GM19193 (cell line): Measurements from ENCODE around the gene MYO3A.

ENCODE experiments used
- POLR2A ChIP-seq: IDR thresholded peaks from 4 replicates; pipeline ENCODE4 v1.6.1; 2011; ENCODE audit not compliant: insufficient read depth, insufficient read length; ENCODE audit errors: extremely low read depth

Gene MYO3A

GRCh38 chr10:25933653-25934608 is at the start of gene MYO3A:
TSS of gene MYO3A (plus strand) at chr10:25934229. CDS start at chr10:25952111, 17,882 bp downstream.
- TF ChIP-seq POLR2A = no peak

- no peak for TF ChIP-seq POLR2A
Observed at GRCh38 chr10:25888627-25889026, 45.4 kb upstream of the MYO3A start.

- no peak for TF ChIP-seq POLR2A
Observed at GRCh38 chr10:25890995-25891394, 43.0 kb upstream of the MYO3A start.

GRCh38 chr10:25895856-25896255 is 38.2 kb upstream of the MYO3A start:
- TF ChIP-seq POLR2A = no peak

GRCh38 chr10:25896421-25896820 is 37.6 kb upstream of the MYO3A start:
- no peak for TF ChIP-seq POLR2A

DNA sequence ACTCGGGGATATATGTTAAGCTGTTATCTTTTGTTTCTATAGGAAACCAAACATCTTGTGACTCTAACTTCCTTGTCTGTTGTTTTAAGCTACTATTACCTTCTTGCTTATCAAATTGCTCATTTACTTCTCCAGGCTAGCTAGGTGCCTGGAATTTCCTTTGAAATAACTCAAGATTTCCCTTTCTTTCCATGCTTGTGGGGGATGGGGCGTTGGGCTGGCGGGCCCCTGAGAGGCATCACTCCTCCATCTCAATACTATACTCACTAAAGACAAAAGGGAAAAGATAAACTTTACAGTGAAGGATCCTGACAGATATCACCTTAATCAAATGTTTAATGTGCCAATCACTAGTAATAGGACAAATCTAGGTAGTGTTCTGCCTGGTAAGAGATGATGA is 34.7 kb upstream of the MYO3A start:
- no peak for TF ChIP-seq POLR2A

- no peak for TF ChIP-seq POLR2A
Observed at GRCh38 chr10:25901199-25901598, 32.8 kb upstream of the MYO3A start.

- no peak for TF ChIP-seq POLR2A
Observed at GRCh38 chr10:25902002-25902401, 32.0 kb upstream of the MYO3A start.

- TF ChIP-seq POLR2A = no peak
Observed at GRCh38 chr10:25907261-25907660, 26.8 kb upstream of the MYO3A start.

DNA sequence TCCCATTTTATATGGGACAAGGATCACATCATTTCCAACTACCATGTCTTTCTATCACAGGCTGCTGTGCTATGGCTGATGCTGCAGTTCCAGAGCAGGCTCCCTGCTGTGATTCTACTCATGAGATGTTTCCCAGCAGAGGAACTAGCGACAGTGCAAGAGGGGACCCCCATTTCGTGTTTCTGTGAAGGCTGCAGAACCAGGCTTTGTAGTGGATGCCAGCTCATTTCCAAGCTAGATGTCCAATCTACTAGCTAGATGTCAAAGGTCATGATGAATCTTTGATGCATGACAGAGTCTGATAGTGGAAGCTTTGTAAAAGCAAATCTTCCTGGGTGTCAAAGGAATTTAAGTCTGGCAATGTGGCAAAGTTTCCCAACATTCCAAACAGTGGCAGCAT is 21.2 kb upstream of the MYO3A start:
- no peak for TF ChIP-seq POLR2A

- no peak for TF ChIP-seq POLR2A
Observed at GRCh38 chr10:25914776-25915175, 19.3 kb upstream of the MYO3A start.

DNA sequence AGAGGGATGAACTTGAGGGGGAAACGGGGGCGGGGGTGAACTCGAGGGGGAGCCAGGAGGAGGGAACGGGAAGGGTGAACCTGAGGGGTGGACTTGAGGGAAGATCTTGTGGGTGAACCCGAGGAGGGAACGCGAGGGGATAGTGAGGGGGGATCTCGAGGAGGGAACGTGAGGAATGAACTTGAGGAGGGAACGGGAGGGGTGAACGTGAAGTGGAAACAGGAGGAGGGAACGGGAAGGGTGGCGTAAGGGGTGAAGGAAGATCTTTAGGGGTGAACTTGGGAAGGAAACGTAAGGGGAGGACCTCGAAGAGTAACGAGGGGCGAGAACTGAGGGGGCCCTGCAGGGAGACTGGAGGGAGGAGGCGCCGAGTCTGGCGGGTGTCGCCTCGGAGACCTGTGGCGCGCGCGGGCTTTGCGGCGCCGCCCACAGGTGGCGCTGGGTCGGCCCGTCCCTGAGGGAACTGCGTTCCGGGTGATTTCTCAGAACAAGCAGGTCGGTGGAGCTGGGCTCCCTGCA is 651 bp downstream of the MYO3A start:
- no peak for TF ChIP-seq POLR2A

DNA sequence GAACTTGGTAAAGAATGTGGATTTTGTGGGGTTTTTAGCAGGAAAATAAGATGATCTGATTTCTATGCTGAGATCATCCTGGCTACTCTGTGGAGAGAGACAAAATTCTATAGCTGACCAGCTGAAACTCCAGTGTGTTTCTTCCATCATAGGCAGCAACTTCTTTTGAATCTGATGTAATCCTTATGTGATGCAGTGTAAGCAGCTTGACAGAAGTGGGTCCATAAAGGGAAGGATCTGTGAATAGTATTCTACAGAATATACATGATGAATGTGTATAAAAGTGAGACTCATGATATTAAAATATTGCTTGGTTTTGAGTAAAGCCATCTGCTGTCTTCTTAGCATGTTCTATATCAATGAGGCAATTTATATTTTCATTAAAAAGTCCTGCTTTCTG is 4.4 kb downstream of the MYO3A start:
- no peak for TF ChIP-seq POLR2A

GRCh38 chr10:25944771-25945170 is 10.7 kb downstream of the MYO3A start:
- TF ChIP-seq POLR2A = no peak

- no peak for TF ChIP-seq POLR2A
Observed at GRCh38 chr10:25952857-25953256, 18.8 kb downstream of the MYO3A start.

GRCh38 chr10:25954851-25955250 is 20.8 kb downstream of the MYO3A start:
- no peak for TF ChIP-seq POLR2A
